Loucy (cell line): ENCODE data around the gene HAUS6.

Source experiments
- EZH2phosphoT487 ChIP-seq: fragments of 200-600 bp; IDR thresholded peaks from 2 replicates; pipeline ENCODE4 v1.6.1; 2018; ENCODE audit warnings: antibody characterized with exemption, mild to moderate bottlenecking, moderate library complexity, borderline replicate concordance
- TF ChIP-seq, protein P1 (sequence below): fragments of 200-600 bp; sonication (generic); conservative IDR thresholded peaks from 2 replicates; pipeline ENCODE4 v1.5.1; 2014; ENCODE audit warnings: mild to moderate bottlenecking, antibody characterized with exemption, low read length

DNA sequence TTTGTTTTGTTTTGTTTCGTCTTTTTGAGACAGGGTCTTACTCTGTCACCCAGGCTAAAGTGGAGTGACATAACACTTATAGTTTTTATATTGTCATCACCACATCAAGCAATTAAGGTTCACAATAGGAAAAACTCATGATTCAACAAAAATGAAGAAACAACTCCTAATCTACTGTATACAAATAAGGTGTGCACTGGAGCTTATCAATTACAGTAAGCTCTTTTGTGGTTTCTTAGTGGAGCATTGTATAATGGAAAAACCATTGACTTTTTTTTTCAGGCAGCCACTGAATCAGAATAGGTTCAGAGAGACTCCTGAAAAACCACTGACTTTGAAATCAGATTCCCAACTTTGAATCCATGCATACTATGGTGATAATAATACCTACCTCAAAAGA lies 35.4 kb upstream of the HAUS6 start:
- TF ChIP-seq, protein P1, sequence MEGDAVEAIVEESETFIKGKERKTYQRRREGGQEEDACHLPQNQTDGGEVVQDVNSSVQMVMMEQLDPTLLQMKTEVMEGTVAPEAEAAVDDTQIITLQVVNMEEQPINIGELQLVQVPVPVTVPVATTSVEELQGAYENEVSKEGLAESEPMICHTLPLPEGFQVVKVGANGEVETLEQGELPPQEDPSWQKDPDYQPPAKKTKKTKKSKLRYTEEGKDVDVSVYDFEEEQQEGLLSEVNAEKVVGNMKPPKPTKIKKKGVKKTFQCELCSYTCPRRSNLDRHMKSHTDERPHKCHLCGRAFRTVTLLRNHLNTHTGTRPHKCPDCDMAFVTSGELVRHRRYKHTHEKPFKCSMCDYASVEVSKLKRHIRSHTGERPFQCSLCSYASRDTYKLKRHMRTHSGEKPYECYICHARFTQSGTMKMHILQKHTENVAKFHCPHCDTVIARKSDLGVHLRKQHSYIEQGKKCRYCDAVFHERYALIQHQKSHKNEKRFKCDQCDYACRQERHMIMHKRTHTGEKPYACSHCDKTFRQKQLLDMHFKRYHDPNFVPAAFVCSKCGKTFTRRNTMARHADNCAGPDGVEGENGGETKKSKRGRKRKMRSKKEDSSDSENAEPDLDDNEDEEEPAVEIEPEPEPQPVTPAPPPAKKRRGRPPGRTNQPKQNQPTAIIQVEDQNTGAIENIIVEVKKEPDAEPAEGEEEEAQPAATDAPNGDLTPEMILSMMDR = no peak
- no peak for TF ChIP-seq EZH2phosphoT487
